HG03354 (cell line): ENCODE results near the gene RBM4B.

Experiments
- ATAC-seq: cut with Tn5 transposase; IDR thresholded peaks from one replicate; pipeline ENCODE4 v1.9.1; 2021; ENCODE audit warnings: mild to moderate bottlenecking; ENCODE audit not compliant: unreplicated experiment, poor library complexity, severe bottlenecking

Gene RBM4B

DNA sequence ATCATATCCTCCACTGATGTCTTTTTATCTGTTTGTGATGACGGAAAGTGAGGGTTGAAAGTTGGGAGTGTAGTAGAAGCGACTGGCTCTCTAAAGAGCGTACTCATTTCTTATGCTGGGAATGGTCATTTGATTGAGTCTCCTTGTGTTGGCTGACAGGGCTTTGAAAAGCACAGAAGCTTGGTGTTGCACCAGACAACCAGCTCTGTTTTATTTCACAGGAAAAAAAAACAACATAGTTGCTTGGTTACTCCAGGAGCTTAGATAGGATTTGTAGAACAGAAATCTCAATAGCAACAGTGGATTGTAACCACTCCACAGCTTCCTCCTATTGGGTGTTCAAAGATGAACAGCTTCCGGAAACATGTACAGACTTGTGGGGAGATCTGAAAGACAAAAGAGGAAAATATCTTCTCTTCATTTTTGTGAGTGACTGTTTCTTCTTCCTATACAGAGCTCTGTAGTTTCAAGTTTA is 58.6 kb downstream of the RBM4B start:
- no peak for ATAC-seq

DNA sequence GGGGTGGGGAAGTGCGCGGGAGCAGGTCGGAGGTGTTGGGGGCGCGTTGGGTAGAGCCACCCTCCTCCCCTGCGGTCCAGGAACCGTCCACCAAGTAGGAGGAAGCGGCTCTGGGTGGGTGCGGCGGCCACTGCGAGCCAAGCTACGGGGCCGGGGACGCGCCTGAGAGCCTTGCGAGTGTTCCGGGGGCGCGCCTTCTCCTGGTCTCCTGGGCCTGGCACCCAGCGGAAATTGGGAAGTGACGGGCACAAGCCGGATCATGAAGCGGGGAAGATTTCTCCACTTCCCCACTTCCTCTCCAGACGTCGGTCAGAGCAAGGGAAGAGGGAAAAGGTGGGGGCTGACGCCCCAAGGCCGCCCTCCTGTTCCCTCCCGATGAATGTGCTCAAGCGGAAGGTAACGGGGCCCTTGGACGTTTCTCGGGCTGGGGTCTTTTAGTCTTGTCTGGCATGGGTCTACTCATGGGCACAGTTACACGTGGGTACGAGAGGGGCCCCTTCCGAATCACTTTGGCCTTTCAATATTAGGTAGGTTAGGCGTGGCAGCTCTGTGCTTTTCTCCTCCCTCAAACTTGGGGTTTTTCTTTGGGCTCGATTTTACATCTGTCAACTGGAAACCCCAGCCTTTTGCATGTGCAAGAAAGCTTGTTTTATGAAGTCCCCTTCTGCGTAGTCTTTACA is 60.4 kb downstream of the RBM4B start:
- no peak for ATAC-seq

DNA sequence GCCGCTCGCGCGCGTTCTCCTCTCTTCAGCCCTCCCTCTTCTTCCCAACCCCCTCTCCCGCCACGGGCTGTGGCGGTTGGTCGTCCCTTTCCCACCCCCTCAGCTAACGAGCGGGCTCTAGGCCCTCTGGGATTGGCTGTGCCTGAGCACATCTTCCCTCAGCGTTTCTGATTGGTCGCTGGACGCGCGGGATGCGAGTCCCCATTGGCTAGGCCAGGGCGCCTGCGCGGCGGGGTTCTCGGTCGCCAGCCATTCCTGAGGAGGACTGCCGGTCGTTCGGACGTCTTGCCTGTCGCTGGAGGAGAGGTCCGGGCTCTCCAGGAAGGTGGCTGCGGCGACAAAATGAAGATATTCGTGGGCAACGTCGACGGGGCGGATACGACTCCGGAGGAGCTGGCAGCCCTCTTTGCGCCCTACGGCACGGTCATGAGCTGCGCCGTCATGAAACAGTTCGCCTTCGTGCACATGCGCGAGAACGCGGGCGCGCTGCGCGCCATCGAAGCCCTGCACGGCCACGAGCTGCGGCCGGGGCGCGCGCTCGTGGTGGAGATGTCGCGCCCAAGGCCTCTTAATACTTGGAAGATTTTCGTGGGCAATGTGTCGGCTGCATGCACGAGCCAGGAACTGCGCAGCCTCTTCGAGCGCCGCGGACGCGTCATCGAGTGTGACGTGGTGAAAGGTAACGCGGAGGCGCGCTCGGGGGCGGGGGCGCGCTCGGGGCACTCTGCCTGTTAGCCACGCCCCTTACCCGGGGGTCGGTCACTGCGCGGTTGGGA is 61.1 kb downstream of the RBM4B start, which contains the start of gene RBM14:
Gene RBM14 (plus strand): TSS at position 252 of the 776 bp plus-strand sequence. CDS start 91 bp downstream, at position 343.
- ATAC-seq: peak; percentile 90
